DOHH2 (cell line): ENCODE data around the gene ANKRD13A.

Experiments
- H3F3A ChIP-seq: fragments of 200-600 bp; sonication (generic), shearing (Covaris generic); 2 replicates; pipeline ENCODE4 v1.6.0; 2016; ENCODE audit warnings: antibody characterized with exemption, mild to moderate bottlenecking; ENCODE audit not compliant: control insufficient read depth, insufficient read depth
- H3K27ac ChIP-seq: fragments of 200-600 bp; sonication (generic); 2 replicates; pipeline ENCODE4 v1.5.1; 2014; ENCODE audit warnings: low read depth, mild to moderate bottlenecking, low read length, moderate library complexity
- H3K27me3 ChIP-seq: fragments of 200-600 bp; sonication (generic); 2 replicates; pipeline ENCODE4 v1.6.1; 2014; ENCODE audit warnings: mild to moderate bottlenecking, low read length, mixed read lengths; ENCODE audit not compliant: control insufficient read depth
- H3K36me3 ChIP-seq: fragments of 200-600 bp; sonication (generic); 2 replicates; pipeline ENCODE4 v1.6.1; 2014; ENCODE audit warnings: mild to moderate bottlenecking, low read length, moderate library complexity, mixed read lengths; ENCODE audit not compliant: control insufficient read depth
- H3K4me1 ChIP-seq: fragments of 200-600 bp; sonication (generic); 2 replicates; pipeline ENCODE4 v1.6.1; 2014; ENCODE audit warnings: mild to moderate bottlenecking, low read length, mixed read lengths; ENCODE audit not compliant: control insufficient read depth
- H3K4me2 ChIP-seq: fragments of 200-600 bp; sonication (generic); 2 replicates; pipeline ENCODE4 v1.6.0; 2014; ENCODE audit warnings: mild to moderate bottlenecking, low read length, moderate library complexity
- H3K4me3 ChIP-seq: fragments of 200-600 bp; sonication (generic); 2 replicates; pipeline ENCODE4 v1.5.1; 2014; ENCODE audit warnings: mild to moderate bottlenecking, low read length, mixed read lengths
- H3K79me2 ChIP-seq: fragments of 200-600 bp; sonication (generic); 2 replicates; pipeline ENCODE4 v1.6.1; 2014; ENCODE audit warnings: mild to moderate bottlenecking, low read length, mixed read lengths; ENCODE audit not compliant: control insufficient read depth
- H3K9me2 ChIP-seq: fragments of 200-600 bp; sonication (generic); replicated peaks from 2 replicates; pipeline ENCODE4 v1.6.1; 2014; ENCODE audit warnings: mild to moderate bottlenecking, low read length, mixed read lengths; ENCODE audit not compliant: control insufficient read depth
- H3K9me3 ChIP-seq: fragments of 200-600 bp; sonication (generic); 2 replicates; pipeline ENCODE4 v1.6.1; 2014; ENCODE audit warnings: antibody characterized with exemption, low read length, mixed read lengths; ENCODE audit not compliant: control insufficient read depth, insufficient read depth
- H4K20me1 ChIP-seq: fragments of 200-600 bp; sonication (generic); 2 replicates; pipeline ENCODE4 v1.6.0; 2014; ENCODE audit warnings: low read depth, mild to moderate bottlenecking, antibody characterized with exemption, low read length, moderate library complexity; ENCODE audit not compliant: control insufficient read depth, insufficient read depth
- CTCF ChIP-seq: fragments of 200-600 bp; sonication (generic); IDR thresholded peaks from one replicate; pipeline ENCODE4 v1.5.1; 2014; ENCODE audit warnings: antibody characterized with exemption, mild to moderate bottlenecking, low read depth, low read length; ENCODE audit not compliant: poor library complexity, severe bottlenecking
- EZH2phosphoT487 ChIP-seq: fragments of 200-600 bp; sonication (generic); IDR thresholded peaks from 2 replicates; pipeline ENCODE4 v1.6.1; 2017; ENCODE audit warnings: borderline replicate concordance, mild to moderate bottlenecking, antibody characterized with exemption, low read length, moderate library complexity, mixed read lengths

Gene ANKRD13A

GRCh38 chr12:109999649-109999971 is 380 bp downstream of the ANKRD13A start:
- Histone ChIP-seq H3K27ac (peak overlapping the region; percentile 94), H3K4me1 (peaks cover 68% of the 10 kb centered on the region), H3F3A (peaks cover 44% of the 10 kb centered on the region), H3K36me3 (peaks cover 63% of the 10 kb centered on the region), H3K79me2 (peaks cover 84% of the 10 kb centered on the region), H3K9me2 (no peaks in the 10 kb centered on the region), H3K4me3 (peak overlapping the region; percentile 81), H3K4me2 (peak overlapping the region; percentile 96), H4K20me1 (no peaks in the 10 kb centered on the region), H3K9me3 (no peaks in the 10 kb centered on the region), H3K27me3 (no peaks in the 10 kb centered on the region)
- TF ChIP-seq EZH2phosphoT487 (no peak), CTCF (no peak)

GRCh38 chr12:109999983-110000505 is 814 bp downstream of the ANKRD13A start:
- Histone ChIP-seq H3K4me2 (peak overlapping the region; percentile 96), H3K27me3 (no peaks in the 10 kb centered on the region), H3K9me2 (no peaks in the 10 kb centered on the region), H3K79me2 (peaks cover 83% of the 10 kb centered on the region), H3K9me3 (no peaks in the 10 kb centered on the region), H3K36me3 (peaks cover 61% of the 10 kb centered on the region), H3K4me3 (peak overlapping the region; percentile 81), H4K20me1 (no peaks in the 10 kb centered on the region), H3K27ac (peak overlapping the region; percentile 94), H3K4me1 (peaks cover 68% of the 10 kb centered on the region), H3F3A (peaks cover 44% of the 10 kb centered on the region)
- TF ChIP-seq EZH2phosphoT487 (no peak), CTCF (no peak)

- TF ChIP-seq EZH2phosphoT487 = no peak
- TF ChIP-seq CTCF = no peak
- Histone ChIP-seq H3F3A (peaks cover 46% of the 10 kb centered on the region), H3K4me2 (peak overlapping the region; percentile 96), H3K36me3 (peaks cover 61% of the 10 kb centered on the region), H3K9me3 (no peaks in the 10 kb centered on the region), H3K4me3 (peak overlapping the region; percentile 81), H3K27ac (peak overlapping the region; percentile 94), H4K20me1 (no peaks in the 10 kb centered on the region), H3K79me2 (peaks cover 89% of the 10 kb centered on the region), H3K27me3 (no peaks in the 10 kb centered on the region), H3K4me1 (peaks cover 79% of the 10 kb centered on the region), H3K9me2 (no peaks in the 10 kb centered on the region)
These were observed 2.4 kb downstream of the ANKRD13A start for GRCh38 chr12:110001596-110001995.
